Measurements from ENCODE around the gene DNAH11.
"Not testable (repeated sequence)": the region's sequence is repeated elsewhere in the genome, so short reads cannot be mapped to it uniquely, and the experiment has no call there.

Gene DNAH11

GRCh38 chr7:21526448-21526847, 16.4 kb upstream of the DNAH11 start:
- no peaks in the 10 kb centered on the region for H3K9me3 ChIP-seq (replicated peaks; ENCODE audit: low read length)
- H3K4me3 ChIP-seq (ENCODE audit: low read length) = no peak overlapping the region
- no peaks in the 10 kb centered on the region for H3K36me3 ChIP-seq (ENCODE audit: insufficient read depth, low read length)
- no peak overlapping the region for H3K9ac ChIP-seq (ENCODE audit: low read depth, low read length)
- H3K4me1 ChIP-seq (ENCODE audit: control insufficient read depth, insufficient read depth, low read length) = no peaks in the 10 kb centered on the region
- no peak overlapping the region for H3K4me2 ChIP-seq (ENCODE audit: low read length)
- H3K27me3 ChIP-seq (ENCODE audit: control insufficient read depth, insufficient read depth, low read length) = no peaks in the 10 kb centered on the region

- not testable (repeated sequence) for H3K27me3 ChIP-seq (ENCODE audit: control insufficient read depth, insufficient read depth, low read length); H3K4me2 ChIP-seq (ENCODE audit: low read length); H3K9me3 ChIP-seq (replicated peaks; ENCODE audit: low read length); H3K4me1 ChIP-seq (ENCODE audit: control insufficient read depth, insufficient read depth, low read length); H3K9ac ChIP-seq (ENCODE audit: low read depth, low read length); H3K4me3 ChIP-seq (ENCODE audit: low read length); H3K36me3 ChIP-seq (ENCODE audit: insufficient read depth, low read length)
Measured at GRCh38 chr7:21532485-21532884, 10.4 kb upstream of the DNAH11 start.

- H3K4me3 ChIP-seq (ENCODE audit: low read length); H3K4me2 ChIP-seq (ENCODE audit: low read length); H3K27me3 ChIP-seq (ENCODE audit: control insufficient read depth, insufficient read depth, low read length); H3K9ac ChIP-seq (ENCODE audit: low read depth, low read length); H3K4me1 ChIP-seq (ENCODE audit: control insufficient read depth, insufficient read depth, low read length); H3K9me3 ChIP-seq (replicated peaks; ENCODE audit: low read length); H3K36me3 ChIP-seq (ENCODE audit: insufficient read depth, low read length): not testable (repeated sequence)
Measured at GRCh38 chr7:21533646-21534045, 9.2 kb upstream of the DNAH11 start.

GRCh38 chr7:21536445-21537118, 6.3 kb upstream of the DNAH11 start:
- H3K4me3 ChIP-seq (ENCODE audit: low read length); H3K4me2 ChIP-seq (ENCODE audit: low read length); H3K36me3 ChIP-seq (ENCODE audit: insufficient read depth, low read length); H3K9ac ChIP-seq (ENCODE audit: low read depth, low read length); H3K4me1 ChIP-seq (ENCODE audit: control insufficient read depth, insufficient read depth, low read length); H3K27me3 ChIP-seq (ENCODE audit: control insufficient read depth, insufficient read depth, low read length); H3K9me3 ChIP-seq (replicated peaks; ENCODE audit: low read length): not testable (repeated sequence)

- Histone ChIP-seq H3K4me1 (ENCODE audit: control insufficient read depth, insufficient read depth, low read length) (peaks cover 8% of the 10 kb centered on the region), H3K27me3 (ENCODE audit: control insufficient read depth, insufficient read depth, low read length) (peaks cover 28% of the 10 kb centered on the region), H3K4me3 (ENCODE audit: low read length) (no peak overlapping the region), H3K9me3 (replicated peaks; ENCODE audit: low read length) (no peaks in the 10 kb centered on the region), H3K9ac (ENCODE audit: low read depth, low read length) (no peak overlapping the region), H3K4me2 (ENCODE audit: low read length) (no peak overlapping the region), H3K36me3 (ENCODE audit: insufficient read depth, low read length) (no peaks in the 10 kb centered on the region)
Measured at GRCh38 chr7:21538936-21539495, 3.8 kb upstream of the DNAH11 start.

GRCh38 chr7:21543528-21544302, 876 bp downstream of the DNAH11 start:
- Histone ChIP-seq H3K4me1 (ENCODE audit: control insufficient read depth, insufficient read depth, low read length) (peaks cover 8% of the 10 kb centered on the region), H3K36me3 (ENCODE audit: insufficient read depth, low read length) (no peaks in the 10 kb centered on the region), H3K9me3 (replicated peaks; ENCODE audit: low read length) (no peaks in the 10 kb centered on the region), H3K4me2 (ENCODE audit: low read length) (peak overlapping the region; percentile 80), H3K27me3 (ENCODE audit: control insufficient read depth, insufficient read depth, low read length) (peaks cover 46% of the 10 kb centered on the region), H3K9ac (ENCODE audit: low read depth, low read length) (no peak overlapping the region), H3K4me3 (ENCODE audit: low read length) (peak overlapping the region; percentile 65)

GRCh38 chr7:21544303-21544656, 1.4 kb downstream of the DNAH11 start:
- Histone ChIP-seq H3K4me2 (ENCODE audit: low read length) (no peak overlapping the region), H3K27me3 (ENCODE audit: control insufficient read depth, insufficient read depth, low read length) (peaks cover 46% of the 10 kb centered on the region), H3K36me3 (ENCODE audit: insufficient read depth, low read length) (no peaks in the 10 kb centered on the region), H3K9me3 (replicated peaks; ENCODE audit: low read length) (no peaks in the 10 kb centered on the region), H3K9ac (ENCODE audit: low read depth, low read length) (no peak overlapping the region), H3K4me3 (ENCODE audit: low read length) (no peak overlapping the region), H3K4me1 (ENCODE audit: control insufficient read depth, insufficient read depth, low read length) (peaks cover 8% of the 10 kb centered on the region)

- Histone ChIP-seq H3K4me3 (ENCODE audit: low read length) (no peak overlapping the region), H3K9ac (ENCODE audit: low read depth, low read length) (no peak overlapping the region), H3K36me3 (ENCODE audit: insufficient read depth, low read length) (no peaks in the 10 kb centered on the region), H3K4me2 (ENCODE audit: low read length) (no peak overlapping the region), H3K4me1 (ENCODE audit: control insufficient read depth, insufficient read depth, low read length) (peaks cover 8% of the 10 kb centered on the region), H3K9me3 (replicated peaks; ENCODE audit: low read length) (no peaks in the 10 kb centered on the region), H3K27me3 (ENCODE audit: control insufficient read depth, insufficient read depth, low read length) (peaks cover 43% of the 10 kb centered on the region)
Measured at GRCh38 chr7:21544715-21545114, 1.9 kb downstream of the DNAH11 start.

- no peak overlapping the region for H3K4me3 ChIP-seq (ENCODE audit: low read length)
- peaks cover 31% of the 10 kb centered on the region for H3K27me3 ChIP-seq (ENCODE audit: control insufficient read depth, insufficient read depth, low read length)
- H3K4me2 ChIP-seq (ENCODE audit: low read length) = no peak overlapping the region
- no peak overlapping the region for H3K9ac ChIP-seq (ENCODE audit: low read depth, low read length)
- H3K4me1 ChIP-seq (ENCODE audit: control insufficient read depth, insufficient read depth, low read length) = peaks cover 8% of the 10 kb centered on the region
- H3K36me3 ChIP-seq (ENCODE audit: insufficient read depth, low read length) = no peaks in the 10 kb centered on the region
- no peaks in the 10 kb centered on the region for H3K9me3 ChIP-seq (replicated peaks; ENCODE audit: low read length)
Measured at GRCh38 chr7:21547501-21547900, 4.7 kb downstream of the DNAH11 start.

GRCh38 chr7:21548491-21548890, 5.7 kb downstream of the DNAH11 start:
- H3K36me3 ChIP-seq (ENCODE audit: insufficient read depth, low read length) = no peaks in the 10 kb centered on the region

GRCh38 chr7:21550076-21550475, 7.2 kb downstream of the DNAH11 start:
- no peak overlapping the region for H3K4me2 ChIP-seq (ENCODE audit: low read length)
- no peaks in the 10 kb centered on the region for H3K36me3 ChIP-seq (ENCODE audit: insufficient read depth, low read length)
- H3K9ac ChIP-seq (ENCODE audit: low read depth, low read length) = no peak overlapping the region
- H3K27me3 ChIP-seq (ENCODE audit: control insufficient read depth, insufficient read depth, low read length) = peaks cover 12% of the 10 kb centered on the region
- H3K4me1 ChIP-seq (ENCODE audit: control insufficient read depth, insufficient read depth, low read length) = no peaks in the 10 kb centered on the region
- H3K4me3 ChIP-seq (ENCODE audit: low read length) = no peak overlapping the region
- H3K9me3 ChIP-seq (replicated peaks; ENCODE audit: low read length) = no peaks in the 10 kb centered on the region

More at GRCh38 chr7:21548491-21548890, 5.7 kb downstream of the DNAH11 start:
- peaks cover 23% of the 10 kb centered on the region for H3K27me3 ChIP-seq (ENCODE audit: control insufficient read depth, insufficient read depth, low read length)
- H3K4me3 ChIP-seq (ENCODE audit: low read length) = no peak overlapping the region
- no peaks in the 10 kb centered on the region for H3K9me3 ChIP-seq (replicated peaks; ENCODE audit: low read length)
- no peak overlapping the region for H3K9ac ChIP-seq (ENCODE audit: low read depth, low read length)
- H3K4me1 ChIP-seq (ENCODE audit: control insufficient read depth, insufficient read depth, low read length) = peaks cover 3% of the 10 kb centered on the region
- no peak overlapping the region for H3K4me2 ChIP-seq (ENCODE audit: low read length)
